Superior temporal gyrus (tissue), 1 donor: ENCODE data around the gene CYP27B1.
A peak's percentile ranks its signal among the peaks of the same experiment; 100 is the strongest.
"Not testable (repeated sequence)": the region's sequence is repeated elsewhere in the genome, so short reads cannot be mapped to it uniquely, and the experiment has no call there.

Experiments
- DNase-seq: peaks from one replicate; pipeline ENCODE4 v3.0.0-alpha.2; 2016; ENCODE audit errors: extremely low spot score

Gene CYP27B1

DNA sequence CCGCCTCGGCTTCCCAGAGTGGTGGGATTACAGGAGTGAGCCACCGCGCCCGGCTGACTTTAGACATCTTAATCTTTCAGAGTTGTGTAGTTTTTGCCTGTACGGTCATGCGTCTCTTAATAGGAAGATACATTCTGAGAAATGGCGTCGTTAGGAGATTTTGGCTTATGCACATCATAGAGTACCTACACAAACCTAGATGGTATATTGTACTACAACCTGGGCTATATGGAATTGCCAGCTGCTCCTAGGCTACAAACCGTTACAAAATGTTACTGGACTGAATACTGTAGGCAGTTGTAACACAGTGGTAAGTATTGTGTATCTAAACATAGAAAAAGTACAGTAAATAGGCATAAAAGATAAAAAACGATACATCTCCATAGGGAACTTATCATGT lies 17.0 kb upstream of the CYP27B1 start:
- no peak for DNase-seq

DNA sequence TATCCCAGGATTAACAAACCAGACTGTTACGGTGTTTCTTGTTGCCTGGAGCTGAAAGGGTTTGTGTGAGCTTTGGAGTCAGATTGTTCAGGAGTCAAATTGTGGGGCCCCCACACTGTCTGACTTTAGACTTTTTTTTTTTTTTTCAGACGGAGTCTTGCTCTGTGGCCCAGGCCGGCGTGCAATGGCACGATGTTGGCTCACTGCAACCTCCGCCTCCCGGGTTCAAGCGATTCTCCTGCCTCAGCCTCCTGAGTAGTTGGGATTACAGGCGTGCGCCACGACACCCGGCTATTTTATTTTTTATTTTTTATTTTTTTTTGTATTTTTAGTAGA lies 16.6 kb upstream of the CYP27B1 start:
- DNase-seq, result no peak

DNA sequence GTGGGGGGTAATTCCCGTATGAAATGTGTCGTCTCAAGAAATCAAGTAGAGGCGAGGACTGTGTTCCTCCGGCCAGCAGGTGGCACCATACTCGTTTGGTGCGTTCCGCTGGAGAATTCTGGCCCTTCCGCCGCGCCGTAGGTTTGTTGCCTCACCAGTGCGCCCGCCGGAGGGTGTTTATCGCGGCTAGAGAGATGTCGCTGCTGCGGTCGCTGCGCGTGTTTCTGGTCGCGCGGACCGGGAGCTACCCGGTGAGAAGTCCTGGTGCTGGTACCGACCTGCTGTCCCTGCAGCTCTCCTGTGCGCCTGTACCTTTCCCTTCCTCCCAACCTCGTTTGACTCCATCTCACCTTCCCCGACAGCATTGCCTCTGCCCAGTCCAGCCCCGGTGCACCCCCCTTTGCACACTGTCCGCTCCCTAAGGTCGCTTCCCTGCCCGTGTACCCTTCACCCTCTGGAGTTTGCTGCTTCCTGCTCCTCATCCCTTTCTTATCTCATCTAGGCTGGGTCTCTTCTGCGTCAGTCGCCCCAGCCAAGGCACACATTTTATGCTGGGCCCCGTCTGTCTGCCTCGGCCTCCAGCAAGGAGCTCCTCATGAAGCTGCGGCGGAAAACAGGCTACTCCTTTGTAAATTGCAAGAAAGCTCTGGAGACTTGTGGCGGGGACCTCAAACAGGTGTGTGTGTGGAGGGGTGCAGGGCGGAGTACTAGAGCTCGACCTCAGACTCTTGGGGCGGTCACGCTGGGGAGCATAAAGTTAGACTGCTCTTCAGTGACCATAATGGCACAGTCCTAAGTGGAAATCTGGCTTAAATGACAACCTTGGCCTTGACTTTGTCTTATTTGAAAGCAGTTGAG lies 16.0 kb upstream of the CYP27B1 start, which contains the start of gene TSFM:
Gene TSFM, plus strand, starts transcription at position 180 of the 858 bp plus-strand sequence. Its CDS starts 15 bp downstream, at position 195.
- DNase-seq, result peak; percentile 99

DNA sequence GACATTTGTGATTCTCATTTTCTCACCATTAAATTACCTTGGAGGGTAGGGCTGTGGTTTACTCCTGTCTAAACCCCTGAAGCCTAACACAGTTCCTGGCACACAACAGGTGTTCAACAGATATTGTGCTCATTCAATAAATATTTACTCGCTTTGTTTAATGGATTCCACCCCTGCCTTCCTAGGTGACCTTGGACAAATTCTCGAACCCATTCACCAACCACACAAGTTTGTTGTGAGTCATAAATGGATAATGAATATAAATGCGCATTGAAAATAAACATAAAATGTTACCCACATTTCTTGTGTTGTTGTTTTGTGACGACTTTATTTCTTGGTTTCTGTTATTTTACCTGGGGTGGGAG lies 15.3 kb upstream of the CYP27B1 start:
- DNase-seq, result no peak

DNA sequence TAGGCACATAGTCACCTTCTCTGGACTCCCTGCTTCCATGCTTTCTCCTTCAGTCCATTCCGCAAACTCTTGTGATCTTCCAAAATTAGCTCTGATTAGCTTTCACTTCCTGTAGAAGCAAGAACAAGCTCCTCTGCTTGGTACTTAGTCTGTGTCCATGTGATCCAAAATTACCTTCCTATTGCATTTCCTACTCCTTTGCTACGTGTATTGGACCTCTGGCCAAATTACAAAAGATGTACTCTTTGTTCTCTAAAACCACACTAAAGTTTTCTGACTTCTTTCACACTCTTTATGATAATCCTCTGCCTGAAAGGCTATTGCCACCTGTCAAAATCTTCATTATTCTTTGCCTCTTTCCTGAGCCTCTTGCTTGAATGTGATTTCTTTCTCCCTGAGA lies 14.9 kb upstream of the CYP27B1 start:
- no peak for DNase-seq

DNA sequence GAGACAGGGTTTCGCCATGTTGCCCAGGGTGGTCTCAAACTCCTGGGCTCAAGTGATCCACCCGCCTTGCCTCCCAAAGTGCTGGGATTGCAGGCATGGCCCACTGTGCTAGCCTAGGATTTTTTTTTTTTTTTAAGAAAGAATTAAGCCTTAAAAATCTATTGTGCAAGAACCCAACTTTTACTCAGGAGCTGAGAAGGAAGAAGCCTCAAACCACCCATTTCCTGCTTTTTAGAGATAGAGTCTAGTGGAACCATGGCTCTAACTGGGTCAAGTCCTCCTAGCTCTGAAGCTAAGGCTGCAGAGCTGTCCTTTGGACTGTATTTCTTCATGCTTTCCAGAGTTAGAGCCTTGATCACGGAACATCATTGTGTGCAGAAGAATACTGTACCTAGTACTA lies 14.4 kb upstream of the CYP27B1 start:
- no peak for DNase-seq

DNA sequence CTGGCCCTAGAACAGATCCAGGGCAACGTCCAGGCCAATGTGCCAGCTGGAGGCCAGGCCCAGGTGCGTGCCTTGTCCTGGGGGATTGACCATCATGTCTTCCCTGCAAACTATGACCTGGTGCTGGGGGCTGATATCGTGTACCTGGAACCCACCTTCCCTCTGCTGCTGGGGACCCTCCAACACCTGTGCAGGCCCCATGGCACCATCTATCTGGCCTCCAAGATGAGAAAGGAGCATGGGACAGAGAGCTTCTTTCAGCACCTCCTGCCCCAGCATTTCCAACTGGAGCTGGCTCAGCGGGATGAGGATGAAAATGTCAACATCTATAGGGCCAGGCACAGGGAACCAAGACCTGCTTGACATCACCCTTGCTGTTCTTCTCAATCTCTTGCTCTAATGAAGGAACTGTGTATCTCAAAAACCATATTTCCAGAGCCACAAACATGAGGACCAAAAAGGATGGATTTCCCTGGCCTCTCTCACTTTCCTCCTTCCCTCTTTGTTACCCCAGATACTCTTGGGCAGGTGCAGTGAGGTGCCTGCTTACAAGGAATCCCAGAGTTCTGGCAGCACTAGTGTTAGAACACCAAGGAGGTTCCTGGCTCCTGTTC lies 13.5 kb upstream of the CYP27B1 start:
- DNase-seq, result no peak

DNA sequence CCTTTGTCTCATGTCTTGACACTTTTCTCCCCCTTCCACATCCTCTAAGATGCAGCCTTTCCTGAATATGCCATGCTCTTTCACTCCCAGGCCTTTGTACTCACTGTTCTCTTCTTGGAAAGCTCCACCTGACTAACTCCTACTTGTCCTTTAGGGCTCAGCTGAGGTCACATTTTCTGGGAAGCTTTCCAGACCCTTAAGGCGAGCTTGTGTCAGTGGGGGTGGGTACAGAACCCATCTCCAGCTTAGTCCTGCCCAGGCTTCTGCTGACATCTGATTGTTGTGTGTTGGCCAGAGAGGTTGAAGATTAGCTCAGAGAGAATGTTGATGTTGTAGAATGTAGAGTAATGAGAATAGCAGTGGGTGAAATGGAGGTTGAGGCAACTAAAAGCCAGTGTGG lies 12.9 kb upstream of the CYP27B1 start:
- no peak for DNase-seq

DNA sequence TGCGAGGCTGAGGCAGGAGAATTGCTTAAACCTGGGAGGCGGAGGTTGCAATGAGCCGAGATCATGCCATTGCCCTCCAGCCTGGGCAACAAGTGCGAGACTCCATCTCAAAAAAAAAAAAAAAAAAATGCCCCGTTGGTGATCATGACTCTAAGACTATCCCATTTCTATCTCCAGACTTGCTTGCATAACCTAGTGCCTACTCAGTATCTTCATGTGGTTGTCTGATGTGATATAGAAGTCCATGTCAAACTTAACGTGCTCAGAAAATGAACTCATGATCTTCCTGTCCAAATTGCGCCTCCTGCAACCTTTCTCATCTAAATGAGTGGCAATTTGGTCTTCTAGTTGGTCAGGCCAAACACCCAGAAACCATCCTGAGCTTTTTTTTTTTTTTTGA lies 11.0 kb upstream of the CYP27B1 start:
- DNase-seq, result no peak

DNA sequence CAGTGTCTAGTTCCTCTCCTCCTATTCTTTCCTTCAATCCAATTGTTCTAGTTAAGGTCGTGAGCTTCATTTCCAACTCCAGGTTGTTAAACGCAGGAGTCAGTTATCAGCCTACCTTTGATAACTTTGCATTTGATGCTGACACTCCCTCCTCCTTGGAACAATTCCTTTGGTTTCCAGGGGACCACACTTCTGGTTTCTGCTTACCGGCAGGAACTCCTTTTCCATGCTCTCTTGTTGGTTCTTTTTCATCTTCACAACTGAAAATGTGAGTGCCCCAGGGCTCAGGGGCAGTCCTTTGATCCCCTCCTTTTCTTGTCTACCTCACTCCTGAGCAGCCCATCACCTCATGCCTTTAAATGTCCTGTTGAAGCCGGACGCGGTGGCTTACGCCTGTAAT lies 10.5 kb upstream of the CYP27B1 start:
- DNase-seq, result no peak

DNA sequence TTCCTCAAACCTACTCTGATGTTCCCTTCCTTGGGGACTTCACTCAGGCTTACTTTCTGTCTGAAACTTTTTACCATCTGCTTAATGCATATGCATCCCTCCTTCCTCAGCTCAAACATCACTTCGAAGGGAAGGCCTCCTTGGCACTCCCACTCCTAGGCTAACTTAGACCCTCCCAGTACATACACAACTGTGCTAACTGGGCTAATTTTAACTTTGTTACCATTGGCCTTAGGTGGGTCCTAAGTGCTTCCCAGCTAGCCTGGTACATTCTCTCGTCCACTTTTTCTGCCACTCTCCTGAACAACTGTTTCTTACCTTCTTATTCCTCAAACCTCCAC lies 9.3 kb upstream of the CYP27B1 start:
- DNase-seq, result no peak

DNA sequence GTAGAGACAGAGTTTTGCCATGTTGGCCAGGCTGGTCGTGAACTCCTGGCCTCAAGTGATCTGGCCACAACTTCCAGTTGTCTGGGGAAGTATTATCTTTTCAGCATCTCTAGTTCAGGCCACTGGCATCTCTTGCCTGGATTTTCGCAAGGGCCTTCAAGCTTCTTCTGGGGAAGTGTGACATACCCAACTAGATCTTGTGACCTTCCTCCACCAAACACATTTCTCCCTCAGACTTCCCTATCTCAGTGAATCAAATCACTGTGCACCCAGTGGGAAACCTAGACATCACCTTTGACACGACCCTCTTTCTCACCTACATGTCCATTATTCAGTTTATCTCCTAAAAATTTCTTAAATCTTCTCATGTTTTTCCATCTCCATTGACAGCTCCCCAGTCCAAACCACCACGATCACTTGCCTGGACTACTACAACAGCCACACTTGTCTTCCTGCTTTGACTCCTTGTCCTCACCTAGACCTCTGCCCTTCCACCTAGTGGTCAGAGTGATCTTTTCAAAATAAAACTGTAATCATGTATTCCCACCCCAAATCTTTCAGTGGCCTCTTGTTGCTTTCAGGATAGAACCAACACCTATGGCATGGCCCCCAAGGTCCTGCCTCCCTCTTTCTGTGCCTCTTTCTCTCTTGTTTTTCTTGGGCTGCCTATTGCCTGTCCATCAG lies 8.8 kb upstream of the CYP27B1 start:
- DNase-seq, result no peak

DNA sequence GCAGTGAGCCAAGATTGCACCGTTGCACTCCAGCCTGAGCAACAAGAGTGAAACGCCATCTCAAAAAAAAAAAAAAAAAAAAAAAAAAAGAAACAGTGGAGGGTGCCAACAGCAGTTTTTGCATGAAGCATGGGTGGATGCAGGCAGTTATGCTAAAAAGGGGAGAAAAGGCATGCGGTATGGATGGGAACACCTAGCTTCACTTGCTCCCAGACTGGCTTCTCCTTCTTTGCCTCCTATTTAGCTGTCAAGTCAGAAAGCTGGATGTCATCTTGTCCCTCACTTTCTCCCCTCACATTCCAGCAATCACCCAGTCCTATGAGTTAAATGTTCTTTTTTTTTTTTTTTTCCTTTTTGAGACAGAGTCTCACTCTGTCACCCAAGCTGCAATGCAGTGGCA lies 8.2 kb upstream of the CYP27B1 start:
- DNase-seq, result no peak

DNA sequence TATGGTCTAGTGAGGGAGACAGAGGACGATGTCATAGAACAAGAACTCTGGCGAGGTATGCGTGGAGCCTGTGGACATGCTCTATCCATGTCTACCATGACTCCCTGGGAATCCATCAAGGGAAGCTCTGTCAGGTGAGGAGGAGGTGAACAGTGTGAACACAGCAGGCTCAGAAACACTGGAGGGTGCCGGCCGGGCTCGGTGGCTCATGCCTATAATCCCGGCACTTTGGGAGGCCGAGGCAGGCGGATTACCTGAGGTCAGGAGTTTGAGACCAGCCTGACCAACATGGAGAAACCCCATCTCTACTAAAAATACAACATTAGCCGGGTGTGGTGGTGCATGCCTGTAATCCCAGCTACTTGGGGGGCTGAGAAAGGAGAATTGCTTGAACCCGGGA lies 7.8 kb upstream of the CYP27B1 start:
- not testable (repeated sequence) for DNase-seq

DNA sequence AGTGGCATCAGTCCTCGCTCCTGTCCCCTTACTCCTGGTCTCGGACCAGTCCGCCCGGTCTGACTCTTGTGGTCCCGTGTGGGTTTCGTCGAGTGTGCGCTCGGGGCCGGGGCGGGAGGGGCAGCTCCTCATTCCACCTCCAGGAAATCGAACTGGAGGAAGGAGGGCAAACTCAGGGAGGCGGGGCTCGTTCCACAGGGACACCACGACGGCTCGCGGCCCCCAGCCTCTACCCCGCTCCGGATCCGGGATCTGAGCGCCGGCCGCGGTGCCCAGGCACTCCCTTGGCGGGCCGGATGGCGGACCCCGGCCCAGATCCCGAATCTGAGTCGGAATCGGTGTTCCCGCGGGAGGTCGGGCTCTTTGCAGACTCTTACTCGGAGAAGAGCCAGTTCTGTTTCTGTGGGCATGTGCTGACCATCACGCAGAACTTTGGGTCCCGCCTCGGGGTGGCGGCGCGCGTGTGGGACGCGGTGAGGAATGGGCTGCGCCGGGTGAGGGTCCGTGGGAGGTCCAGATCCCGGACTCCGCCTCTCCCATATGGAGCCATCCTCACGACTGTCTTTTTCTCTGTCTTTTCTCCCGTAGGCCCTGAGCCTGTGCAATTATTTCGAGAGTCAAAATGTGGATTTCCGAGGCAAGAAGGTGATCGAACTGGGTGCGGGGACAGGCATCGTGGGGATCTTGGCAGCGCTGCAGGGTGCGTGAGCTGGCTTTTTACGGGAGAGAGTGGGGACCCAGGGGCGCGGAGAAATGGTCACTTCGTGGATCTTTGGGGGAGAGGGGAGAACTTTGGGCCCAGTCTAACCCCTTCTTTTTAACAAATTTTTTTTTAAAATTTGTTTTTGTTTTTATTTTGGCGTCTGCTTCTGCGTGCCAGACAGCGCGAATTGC lies 5.8 kb upstream of the CYP27B1 start, which contains the start of gene EEF1AKMT3:
Gene EEF1AKMT3, plus strand, starts transcription at position 186 of the 894 bp plus-strand sequence. Its CDS starts 111 bp downstream, at position 297.
- DNase-seq, result no peak

DNA sequence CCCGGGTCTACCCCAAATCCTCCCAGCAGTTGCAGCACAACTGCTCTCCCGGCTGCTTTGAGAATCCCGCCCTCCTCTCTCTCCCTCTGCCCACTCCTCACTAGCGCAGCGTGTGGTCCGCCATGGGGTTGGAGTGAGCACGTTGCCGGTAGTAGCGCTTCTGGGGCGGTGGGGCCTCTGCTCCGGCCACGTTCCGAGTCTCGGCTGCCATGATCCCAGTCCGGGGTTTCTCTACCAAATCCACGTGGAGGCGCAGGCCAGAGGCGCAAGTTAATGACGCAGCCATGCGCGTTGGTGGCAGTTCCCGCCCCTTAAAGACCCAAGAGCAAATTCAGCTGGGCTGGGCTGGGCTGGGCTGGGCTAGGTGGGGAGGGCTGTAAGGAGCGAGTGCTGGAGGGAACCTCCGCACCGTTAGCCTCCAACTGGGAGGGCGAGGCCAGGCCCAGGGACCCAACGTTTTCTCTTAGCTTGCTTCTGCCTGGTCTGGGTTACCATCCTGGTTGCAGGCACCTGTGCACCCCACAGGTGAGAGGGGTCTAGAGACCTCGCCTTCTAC lies 5.1 kb upstream of the CYP27B1 start, which contains the start of gene METTL1:
Gene METTL1, minus strand, starts transcription at position 233 of the 556 bp plus-strand sequence. Its CDS starts 22 bp downstream, at position 211.
- peak; percentile 97 for DNase-seq

DNA sequence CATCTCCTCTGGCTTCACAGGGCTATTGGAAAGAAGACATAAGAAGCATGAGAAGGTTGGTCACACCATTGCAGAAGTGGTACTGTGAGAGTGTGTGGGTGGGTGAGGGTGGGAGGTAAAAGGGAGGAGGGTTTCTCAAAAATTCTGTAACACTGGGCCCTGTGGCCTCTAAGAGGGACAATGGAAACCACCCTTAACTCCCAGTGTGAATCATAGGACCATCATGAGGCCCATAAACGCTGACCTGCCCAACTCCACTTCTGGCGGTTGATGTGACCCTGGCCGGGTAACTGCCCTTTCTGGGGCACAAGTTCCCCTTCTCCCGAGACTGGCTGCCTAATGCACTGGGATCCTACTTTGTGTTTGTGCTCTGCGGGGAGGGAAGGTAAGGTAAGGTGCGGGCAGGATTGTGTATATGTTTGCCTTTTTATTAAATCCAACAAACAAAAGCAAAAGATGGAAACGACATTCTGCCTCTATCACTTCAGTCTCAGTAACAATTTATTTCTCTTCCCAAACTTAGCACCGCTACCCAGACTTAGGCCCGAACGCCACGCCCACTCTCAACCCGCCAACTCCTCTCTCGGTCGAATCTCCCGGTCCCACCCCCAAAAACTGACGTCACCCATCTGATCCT lies 4.5 kb upstream of the CYP27B1 start:
- peak; percentile 76 for DNase-seq

DNA sequence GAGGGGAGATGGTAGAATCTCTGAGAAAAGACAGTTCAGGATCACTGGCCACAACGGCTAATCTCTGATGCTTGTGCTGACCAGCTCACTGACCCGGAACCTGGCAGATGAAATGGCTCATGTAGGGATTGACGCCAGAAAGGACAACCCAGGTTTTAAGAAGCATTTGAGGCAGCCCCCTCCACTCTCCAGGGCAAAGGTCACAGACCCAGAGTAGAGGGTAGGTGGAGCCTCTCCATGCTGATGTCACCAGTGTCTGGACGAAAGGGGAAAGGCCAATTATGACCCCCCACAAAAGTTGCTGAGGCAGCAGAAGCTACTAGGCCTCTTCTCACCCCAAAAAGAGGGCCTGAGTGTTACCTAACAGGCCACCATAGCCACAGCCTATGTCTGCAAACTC lies 3.9 kb upstream of the CYP27B1 start:
- no peak for DNase-seq

DNA sequence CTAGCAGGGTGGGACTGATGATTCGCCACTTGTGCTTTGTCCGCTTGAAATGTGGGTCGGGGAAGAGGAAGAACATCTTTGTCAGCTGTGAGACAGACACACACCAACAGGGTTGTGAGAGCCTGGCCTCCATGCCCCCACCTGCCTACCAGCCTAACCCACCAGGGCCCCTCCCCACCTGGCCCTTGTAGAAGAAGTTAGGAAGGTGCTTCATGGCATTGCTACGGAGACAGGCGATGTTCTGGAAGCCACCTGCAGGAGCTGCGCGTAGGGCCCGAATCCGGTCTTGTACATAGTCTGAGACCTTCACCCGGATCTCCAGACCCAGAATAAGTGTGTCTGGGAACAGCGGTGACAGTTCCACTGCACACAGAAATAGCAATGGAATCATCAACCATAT lies 2.7 kb upstream of the CYP27B1 start:
- no peak for DNase-seq

DNA sequence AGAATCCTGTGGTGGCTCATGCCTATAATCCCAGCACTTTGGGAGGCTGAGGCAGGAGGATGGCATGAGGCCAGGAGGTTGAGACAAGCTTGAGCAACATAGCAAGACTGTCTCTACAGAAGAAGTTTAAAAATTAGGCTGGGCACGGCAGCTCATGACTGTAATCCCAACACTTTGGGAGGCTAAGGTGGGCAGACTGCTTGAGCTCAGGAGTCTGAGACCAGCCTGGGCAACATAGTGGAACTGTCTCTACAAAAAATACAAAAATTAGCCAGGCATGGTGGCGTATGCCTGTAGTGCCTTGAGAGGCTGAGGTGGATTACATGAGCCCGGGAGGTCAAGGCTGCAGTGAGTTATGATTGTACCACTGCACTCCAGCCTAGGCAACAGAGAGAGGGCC lies 998 bp upstream of the CYP27B1 start:
- DNase-seq, result no peak

DNA sequence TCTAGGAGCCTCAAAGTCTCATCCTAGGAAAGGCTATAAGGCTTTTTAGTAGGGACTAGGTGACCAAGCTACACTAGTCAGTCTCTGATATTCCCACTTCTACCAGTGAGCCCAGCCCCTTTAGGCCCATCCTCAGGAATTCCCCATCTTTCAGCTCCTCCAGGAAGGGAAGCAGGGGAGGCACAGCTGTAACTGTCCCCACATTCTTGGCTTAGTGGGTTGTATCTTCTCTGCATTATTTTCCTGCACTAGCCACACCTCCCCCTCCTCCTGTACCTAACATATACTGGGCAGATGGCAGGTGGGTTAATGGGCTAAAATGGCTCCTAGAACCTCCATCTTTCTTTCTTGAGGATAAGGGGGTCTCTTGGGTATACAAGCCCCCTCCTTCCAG lies 424 bp upstream of the CYP27B1 start:
- no peak for DNase-seq
